H9 (cell line): ENCODE results near the gene NCAM2. TPM values are rescaled to one million over a fixed set of nuclear protein-coding genes. Genes with fewer than 3 reads are reported as not detected.

ENCODE experiments used
- DNase-seq: peaks from one replicate; pipeline ENCODE4 v3.0.0-alpha.2; 2017
- H2AFZ ChIP-seq: one replicate; pipeline ENCODE4 v1.6.1; 2013; ENCODE audit warnings: mild to moderate bottlenecking, low read length, control low read depth, moderate library complexity
- H2AK5ac ChIP-seq: 2 replicates; pipeline ENCODE4 v1.6.1; 2013; ENCODE audit warnings: low read length, control low read depth, mixed read lengths; ENCODE audit not compliant: insufficient read length
- H2BK120ac ChIP-seq: one replicate; pipeline ENCODE4 v1.6.1; 2013; ENCODE audit warnings: low read depth, mild to moderate bottlenecking, low read length, control low read depth, inconsistent platforms; ENCODE audit not compliant: poor library complexity, severe bottlenecking
- H2BK12ac ChIP-seq: 2 replicates; pipeline ENCODE4 v1.6.1; 2013; ENCODE audit warnings: low read length, control low read depth, mixed read lengths, low read depth; ENCODE audit not compliant: insufficient read length
- H2BK15ac ChIP-seq: 2 replicates; pipeline ENCODE4 v1.6.1; 2013; ENCODE audit warnings: low read depth, low read length, control low read depth
- H2BK20ac ChIP-seq: one replicate; pipeline ENCODE4 v1.6.1; 2013; ENCODE audit warnings: low read depth, mild to moderate bottlenecking, low read length, control low read depth, inconsistent platforms; ENCODE audit not compliant: poor library complexity, severe bottlenecking
- H2BK5ac ChIP-seq: 2 replicates; pipeline ENCODE4 v1.6.1; 2013; ENCODE audit warnings: low read length, control low read depth, mixed read lengths; ENCODE audit not compliant: insufficient read length
- H3K14ac ChIP-seq: 2 replicates; pipeline ENCODE4 v1.6.1; 2013; ENCODE audit warnings: low read length, control low read depth; ENCODE audit not compliant: insufficient read depth
- H3K18ac ChIP-seq: 2 replicates; pipeline ENCODE4 v1.6.1; 2013; ENCODE audit warnings: low read depth, mild to moderate bottlenecking, mixed read lengths, low read length, control low read depth; ENCODE audit not compliant: insufficient read length
- H3K23ac ChIP-seq: 2 replicates; pipeline ENCODE4 v1.6.1; 2013; ENCODE audit warnings: low read length, control low read depth, mixed read lengths, low read depth; ENCODE audit not compliant: insufficient read length
- H3K23me2 ChIP-seq: 2 replicates; pipeline ENCODE4 v1.6.1; 2013; ENCODE audit warnings: low read depth, mild to moderate bottlenecking, mixed read lengths, low read length, control low read depth; ENCODE audit not compliant: insufficient read length, poor library complexity, severe bottlenecking
- H3K27ac ChIP-seq: 2 replicates; pipeline ENCODE4 v1.5.1; 2013; ENCODE audit warnings: low read length, control low read depth, mixed read lengths, low read depth; ENCODE audit not compliant: insufficient read length
- H3K27me3 ChIP-seq: 2 replicates; pipeline ENCODE4 v1.6.1; 2013; ENCODE audit warnings: low read length, control low read depth, inconsistent platforms; ENCODE audit not compliant: insufficient read depth
- H3K4ac ChIP-seq: 2 replicates; pipeline ENCODE4 v1.6.1; 2013; ENCODE audit warnings: low read depth, mild to moderate bottlenecking, control low read depth, inconsistent platforms, low read length, moderate library complexity
- H3K4me1 ChIP-seq: 2 replicates; pipeline ENCODE4 v1.6.1; 2013; ENCODE audit warnings: low read length, control low read depth, inconsistent platforms; ENCODE audit not compliant: insufficient read depth
- H3K4me2 ChIP-seq: 2 replicates; pipeline ENCODE4 v1.6.1; 2013; ENCODE audit warnings: low read length, control low read depth, mixed read lengths; ENCODE audit not compliant: insufficient read length, insufficient read depth
- H3K56ac ChIP-seq: 2 replicates; pipeline ENCODE4 v1.6.1; 2013; ENCODE audit warnings: low read depth, mild to moderate bottlenecking, mixed read lengths, low read length, control low read depth; ENCODE audit not compliant: insufficient read length
- H3K79me1 ChIP-seq: 2 replicates; pipeline ENCODE4 v1.6.1; 2013; ENCODE audit warnings: low read depth, mild to moderate bottlenecking, moderate library complexity, low read length, control low read depth, inconsistent platforms; ENCODE audit not compliant: insufficient read depth, poor library complexity, severe bottlenecking
- H3K79me2 ChIP-seq: 2 replicates; pipeline ENCODE4 v1.6.1; 2013; ENCODE audit warnings: low read length, control low read depth, inconsistent platforms; ENCODE audit not compliant: insufficient read depth
- H3K9ac ChIP-seq: 2 replicates; pipeline ENCODE4 v1.6.1; 2013; ENCODE audit warnings: low read length, control low read depth, mixed read lengths; ENCODE audit not compliant: insufficient read length; ENCODE audit errors: extremely low read depth
- H3K9me3 ChIP-seq: one replicate; pipeline ENCODE4 v1.6.1; 2013; ENCODE audit warnings: low read depth, low read length, inconsistent platforms; ENCODE audit not compliant: control insufficient read depth
- H3T11ph ChIP-seq: one replicate; pipeline ENCODE4 v1.6.1; 2013; ENCODE audit warnings: mild to moderate bottlenecking, low read length, control low read depth, inconsistent platforms
- H4K20me1 ChIP-seq: one replicate; pipeline ENCODE4 v1.6.1; 2013; ENCODE audit not compliant: control insufficient read depth, insufficient read length, insufficient read depth
- H4K5ac ChIP-seq: 2 replicates; pipeline ENCODE4 v1.6.1; 2013; ENCODE audit warnings: low read depth, mild to moderate bottlenecking, mixed read lengths, low read length, control low read depth; ENCODE audit not compliant: insufficient read length
- H4K8ac ChIP-seq: replicated peaks from 2 replicates; pipeline ENCODE4 v1.6.1; 2013; ENCODE audit warnings: low read length, control low read depth, mixed read lengths, low read depth; ENCODE audit not compliant: insufficient read length
- H4K91ac ChIP-seq: 2 replicates; pipeline ENCODE4 v1.6.1; 2013; ENCODE audit warnings: low read depth, mild to moderate bottlenecking, moderate library complexity, mixed read lengths, low read length, control low read depth; ENCODE audit not compliant: insufficient read length
- H3K27ac Mint-ChIP-seq, 3 experiments: 2 replicates in 2 of 3; 3 replicates in 1 of 3; pipeline ENCODE4 v1.8.0; 2020 to 2021; ENCODE audit warnings: mixed read lengths in 3 of 3, mild to moderate bottlenecking in 1 of 3, moderate library complexity in 1 of 3
- H3K27me3 Mint-ChIP-seq: 2 replicates; pipeline ENCODE4 v1.8.0; 2021; ENCODE audit warnings: low read depth, mild to moderate bottlenecking, moderate library complexity, mixed read lengths
- H3K36me3 Mint-ChIP-seq, 3 experiments: 2 replicates in 2 of 3; 3 replicates in 1 of 3; pipeline ENCODE4 v1.8.0; 2020 to 2021; ENCODE audit warnings: low read depth in 3 of 3, mixed read lengths in 3 of 3; ENCODE audit not compliant: insufficient read depth in 1 of 3
- H3K4me1 Mint-ChIP-seq, 2 experiments: 2 replicates each; pipeline ENCODE4 v1.8.0; 2020; ENCODE audit warnings: mixed read lengths in 2 of 2
- H3K4me3 Mint-ChIP-seq, 2 experiments: 2 replicates in 1 of 2; 3 replicates in 1 of 2; pipeline ENCODE4 v1.8.0; 2020 to 2021; ENCODE audit warnings: mild to moderate bottlenecking in 2 of 2, mixed read lengths in 2 of 2, moderate library complexity in 1 of 2
- H3K9me3 Mint-ChIP-seq, 2 experiments: 2 replicates in 1 of 2; 3 replicates in 1 of 2; pipeline ENCODE4 v1.8.0; 2020; ENCODE audit warnings: mild to moderate bottlenecking in 2 of 2, mixed read lengths in 2 of 2, moderate library complexity in 1 of 2
- CTCF ChIP-seq: fragments of 200-600 bp; sonication (generic); conservative IDR thresholded peaks from 3 replicates; pipeline ENCODE4 v1.8.0; 2021; ENCODE audit warnings: antibody characterized with exemption, mild to moderate bottlenecking
- WGBS: extraction: QIAGEN DNeasy Blood & Tissue Kit; methylation state at CpG from one replicate; pipeline ENCODE4 v1.1.7; 2013; ENCODE audit warnings: missing lambda C conversion rate, low lambda C conversion rate, mixed read lengths; ENCODE audit not compliant: insufficient read length; ENCODE audit errors: extremely low coverage; 5-methylcytosine and 5-hydroxymethylcytosine counted together
- total RNA-seq: library from RNA; stranded (reverse); gene quantifications from 2 replicates; pipeline ENCODE4 v1.2.1, GENCODE V29; 2021

The NCAM2 gene
- total RNA-seq, 1 experiment from 2014 or later, result 2.2 TPM

- H3K4me2 ChIP-seq, result no peak overlapping the region
- no peak overlapping the region for H4K5ac ChIP-seq
- no peak overlapping the region for H2BK5ac ChIP-seq
- no peaks in the 10 kb centered on the region for H3K9me3 ChIP-seq
- no peak overlapping the region for H2AK5ac ChIP-seq
- DNase-seq, result peak; percentile 36
- WGBS, result no CpG with 5 or more reads among the region's 5 CpGs
- no peak overlapping the region for H2BK15ac ChIP-seq
- TF ChIP-seq CTCF, result peak; percentile 59
- no peaks in the 10 kb centered on the region for H3K27me3 ChIP-seq
- no peak overlapping the region for H3T11ph ChIP-seq
- H2BK20ac ChIP-seq, result no peak overlapping the region
- H3K14ac ChIP-seq, result no peak overlapping the region
- H3K18ac ChIP-seq, result no peak overlapping the region
- H3K36me3 Mint-ChIP-seq, result no peaks in the 10 kb centered on the region
- no peak overlapping the region for H4K8ac ChIP-seq
- H3K4ac ChIP-seq, result no peak overlapping the region
- no peak overlapping the region for H3K9ac ChIP-seq
- H2AFZ ChIP-seq, result no peak overlapping the region
- no peak overlapping the region for H3K27ac ChIP-seq
- no peak overlapping the region for H2BK120ac ChIP-seq
- H2BK12ac ChIP-seq, result no peak overlapping the region
- H4K20me1 ChIP-seq, result no peaks in the 10 kb centered on the region
- peaks cover 0 to 5% of the 10 kb centered on the region in 2 experiments; a peak in 2 of 4 replicates for H3K4me1 Mint-ChIP-seq
- H3K56ac ChIP-seq, result no peak overlapping the region
- no peaks in the 10 kb centered on the region for H3K23me2 ChIP-seq
- H3K9me3 Mint-ChIP-seq, result no peaks in the 10 kb centered on the region
- H3K79me1 ChIP-seq, result no peaks in the 10 kb centered on the region
- H3K4me1 ChIP-seq, result no peaks in the 10 kb centered on the region
- no peaks in the 10 kb centered on the region for H3K27me3 Mint-ChIP-seq
- no peaks in the 10 kb centered on the region for H3K79me2 ChIP-seq
- no peak overlapping the region for H4K91ac ChIP-seq
- H3K23ac ChIP-seq, result no peak overlapping the region
- H3K27ac Mint-ChIP-seq, result no peak overlapping the region
- no peak overlapping the region for H3K4me3 Mint-ChIP-seq
These were observed 326.1 kb downstream of the NCAM2 start for GRCh38 chr21:21324297-21324696.
